T-helper 9 cell (primary cell): ENCODE measurements around the gene CFAP299.

ENCODE experiments used
- DNase-seq: peaks from one replicate; pipeline ENCODE4 v3.0.0-alpha.2; 2020

The CFAP299 gene

GRCh38 chr4:80532674-80533333, 197.3 kb downstream of the CFAP299 start:
- DNase-seq: no peak

- DNase-seq: no peak
These were observed 200.0 kb downstream of the CFAP299 start for GRCh38 chr4:80535551-80535950.

DNA sequence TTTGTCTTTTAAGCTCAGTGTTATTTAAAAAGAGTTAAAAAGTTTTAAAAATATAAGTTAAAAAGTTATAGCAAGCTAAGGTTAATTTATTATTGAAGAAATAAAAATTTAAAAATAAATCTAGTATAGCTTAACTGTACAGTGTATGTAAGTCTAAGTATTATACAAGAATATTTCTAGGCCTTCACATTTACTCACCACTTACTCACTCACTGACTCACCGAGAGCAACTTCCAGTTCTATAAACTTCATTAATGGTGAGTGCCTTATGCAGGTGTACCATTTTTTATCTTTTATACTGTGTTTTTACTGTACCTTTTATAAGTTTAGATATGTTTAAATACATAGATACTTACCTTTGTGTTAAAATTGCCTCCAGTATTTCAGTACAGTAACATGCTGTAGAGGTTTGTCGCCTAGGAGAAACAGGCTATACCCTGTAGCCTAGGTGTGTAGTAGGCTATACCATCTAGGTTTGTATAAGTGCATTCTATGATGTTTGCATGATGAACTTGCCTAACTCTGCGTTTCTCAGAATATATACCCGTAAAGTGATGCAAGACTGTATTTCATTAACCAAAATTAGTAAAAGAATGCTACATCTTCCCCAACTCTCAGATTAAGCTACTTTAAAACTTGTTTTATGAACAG, 202.9 kb downstream of the CFAP299 start:
- DNase-seq: no peak

- no peak for DNase-seq
These were observed 203.7 kb downstream of the CFAP299 start for GRCh38 chr4:80539190-80539589.

DNA sequence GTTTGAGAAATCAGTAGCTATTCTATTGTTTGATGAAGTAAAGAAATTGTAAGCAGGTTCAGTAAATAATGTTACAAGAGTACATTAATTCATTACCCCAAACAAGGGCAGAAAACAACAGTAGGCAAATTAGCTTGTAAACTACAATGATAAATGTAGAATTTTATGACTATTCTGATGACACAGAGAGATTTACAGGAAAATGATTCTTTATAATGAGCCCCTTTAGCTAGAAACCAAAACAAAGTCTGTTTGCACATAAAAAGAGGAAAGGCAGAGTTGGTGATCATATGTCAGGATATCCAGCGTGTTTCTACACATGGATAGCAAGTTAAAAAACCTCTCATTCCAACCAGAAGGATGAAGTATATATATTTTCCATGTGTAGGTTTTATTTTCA, 204.8 kb downstream of the CFAP299 start:
- no peak for DNase-seq

DNA sequence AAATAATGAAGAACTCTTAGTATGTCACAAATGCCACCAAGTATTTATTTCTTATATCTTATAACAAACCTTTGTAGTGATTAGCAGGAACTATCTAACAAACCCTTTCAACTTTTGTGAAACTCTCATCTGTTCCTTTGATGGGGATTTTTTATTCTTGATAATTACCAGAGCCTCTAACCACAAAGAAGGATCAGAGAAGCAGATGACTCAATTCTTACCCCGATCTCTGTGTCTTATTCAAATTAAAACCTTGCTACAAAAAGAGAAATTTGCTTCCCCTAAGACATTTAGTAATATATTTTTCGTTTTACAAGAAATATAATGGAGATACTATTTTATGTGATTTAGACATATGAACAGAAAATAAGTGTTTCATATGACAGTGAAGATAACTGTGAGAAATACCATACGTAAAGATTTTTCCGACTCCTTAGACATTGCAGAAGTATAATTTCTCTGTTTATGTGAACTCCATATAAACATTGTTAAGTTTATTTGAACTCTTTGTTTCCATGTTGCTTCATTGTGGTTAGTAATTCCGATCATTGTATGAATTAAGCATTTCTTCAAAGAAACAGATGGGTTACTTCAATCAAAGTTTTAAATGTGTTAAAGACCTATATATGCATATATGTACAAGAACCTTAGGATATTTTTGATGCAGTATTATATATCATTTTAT, 205.4 kb downstream of the CFAP299 start:
- DNase-seq: no peak

DNA sequence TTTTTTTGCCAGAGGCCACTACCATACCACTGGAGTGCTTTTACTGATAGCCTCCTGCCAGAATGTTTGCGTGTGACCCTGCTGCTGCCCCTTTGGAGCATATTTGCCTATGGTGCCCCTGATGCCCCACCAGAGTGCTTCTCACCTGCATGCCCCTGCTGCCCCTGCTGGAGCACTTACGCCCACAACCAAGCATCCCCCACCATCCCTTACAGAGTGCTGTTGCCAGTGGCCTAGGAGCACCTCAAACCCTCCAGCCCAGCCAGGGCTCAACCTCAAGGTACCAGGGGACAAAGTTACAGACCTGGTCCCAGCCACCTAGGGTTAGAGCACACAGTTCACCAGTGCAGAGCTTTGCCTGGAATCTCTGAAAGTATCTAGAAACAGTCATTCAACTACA, 207.2 kb downstream of the CFAP299 start:
- no peak for DNase-seq

GRCh38 chr4:80560337-80560736, 224.8 kb downstream of the CFAP299 start:
- no peak for DNase-seq

GRCh38 chr4:80566203-80566872, 230.8 kb downstream of the CFAP299 start:
- DNase-seq: no peak

- no peak for DNase-seq
These were observed 233.4 kb downstream of the CFAP299 start for GRCh38 chr4:80568891-80569290.

GRCh38 chr4:80576796-80577195, 241.3 kb downstream of the CFAP299 start:
- DNase-seq: no peak

GRCh38 chr4:80578001-80578400, 242.5 kb downstream of the CFAP299 start:
- no peak for DNase-seq

GRCh38 chr4:80585542-80585941, 250.0 kb downstream of the CFAP299 start:
- DNase-seq: no peak

- no peak for DNase-seq
These were observed 251.2 kb downstream of the CFAP299 start for GRCh38 chr4:80586716-80587115.

GRCh38 chr4:80587871-80588385, 252.4 kb downstream of the CFAP299 start:
- no peak for DNase-seq

DNA sequence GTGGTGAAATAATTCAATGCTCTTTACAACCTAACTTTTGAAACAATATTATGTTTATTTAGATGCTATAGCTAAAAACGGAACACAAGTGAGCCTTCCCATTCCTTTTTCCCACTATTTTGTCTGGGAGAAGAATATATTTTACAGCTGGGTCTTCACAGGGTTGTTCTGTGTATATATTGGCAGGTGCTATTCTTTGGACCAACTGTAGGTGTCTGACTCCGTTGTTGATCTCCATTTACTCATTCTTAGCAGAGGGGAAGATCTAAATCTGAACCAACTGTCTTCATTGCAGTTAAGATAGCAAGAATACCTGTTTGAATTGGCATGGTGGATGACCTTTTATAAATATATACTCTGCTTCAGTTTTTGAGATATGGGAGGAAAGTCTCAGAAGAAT, 257.4 kb downstream of the CFAP299 start:
- no peak for DNase-seq

GRCh38 chr4:80594701-80595100, 259.2 kb downstream of the CFAP299 start:
- no peak for DNase-seq

DNA sequence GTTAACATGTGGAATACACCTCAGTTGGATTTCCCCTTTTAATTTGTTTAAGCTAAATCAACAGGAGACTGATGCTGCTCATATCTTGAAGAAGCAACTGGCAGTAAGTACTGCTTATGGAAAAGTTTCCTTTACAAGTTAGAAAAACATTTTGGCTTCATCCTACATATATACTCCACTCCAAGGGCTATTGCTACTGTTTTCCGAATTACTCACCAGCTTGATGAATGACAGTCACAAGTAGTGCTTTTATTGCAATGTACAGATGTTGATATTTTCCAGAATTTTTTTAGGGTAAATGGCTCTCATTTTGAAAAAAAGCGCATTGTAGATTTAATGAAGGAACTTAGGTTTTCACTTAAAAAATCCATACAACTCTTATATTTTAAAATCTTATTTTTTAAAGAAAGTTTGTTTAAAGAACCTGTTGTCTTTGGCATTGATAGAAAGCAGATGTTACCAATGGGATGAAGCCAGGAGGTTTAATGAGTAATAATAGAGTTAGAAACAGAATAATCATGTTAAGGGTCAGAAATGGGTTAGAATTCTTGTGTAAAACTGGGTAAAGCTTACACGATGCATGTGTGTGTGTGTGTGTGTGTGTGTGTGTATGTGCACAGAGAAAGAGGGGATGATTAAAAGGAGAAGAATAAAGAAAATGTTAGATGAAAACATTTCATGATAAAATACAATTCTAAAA, 272.9 kb downstream of the CFAP299 start:
- DNase-seq: no peak

GRCh38 chr4:80610199-80610598, 274.7 kb downstream of the CFAP299 start:
- DNase-seq: no peak

DNA sequence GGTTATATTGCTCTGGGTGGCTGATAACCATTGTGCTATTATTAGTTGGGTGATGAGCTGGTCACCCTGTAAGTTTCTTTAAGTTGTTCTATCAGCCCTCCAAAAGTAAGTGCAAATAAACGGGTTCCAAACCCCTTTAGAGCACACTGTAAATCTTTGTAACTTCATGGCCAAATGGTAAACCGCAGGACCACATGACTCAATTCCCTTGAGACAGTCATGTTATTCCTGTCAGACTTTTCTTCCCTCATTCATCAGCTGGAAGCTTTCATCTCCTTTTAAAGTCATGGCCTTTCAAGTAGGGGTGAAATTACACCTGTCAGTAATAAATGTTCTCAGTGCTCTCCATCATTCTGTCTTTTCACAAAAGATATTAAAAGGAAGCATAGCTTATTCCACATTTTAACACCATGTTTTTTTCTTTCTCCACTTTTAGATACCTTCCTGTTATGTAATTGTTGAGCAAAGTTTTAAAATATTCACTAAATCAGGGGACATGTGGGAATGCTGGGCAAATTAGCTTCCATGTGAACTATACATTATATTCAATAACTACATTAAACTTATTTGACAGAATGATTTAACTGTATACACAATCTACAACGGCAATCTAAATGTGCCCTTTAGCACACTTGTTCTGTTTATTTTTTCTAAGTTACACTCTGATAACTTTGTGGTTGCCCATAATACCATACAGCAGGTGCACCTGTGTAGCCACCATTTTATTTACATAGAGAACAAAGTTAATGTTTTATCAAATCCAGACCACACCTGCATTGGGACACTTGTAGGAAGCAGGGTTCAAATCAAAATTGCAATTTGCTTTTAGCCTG, 275.5 kb downstream of the CFAP299 start:
- no peak for DNase-seq

GRCh38 chr4:80611678-80611979, 276.1 kb downstream of the CFAP299 start:
- no peak for DNase-seq

DNA sequence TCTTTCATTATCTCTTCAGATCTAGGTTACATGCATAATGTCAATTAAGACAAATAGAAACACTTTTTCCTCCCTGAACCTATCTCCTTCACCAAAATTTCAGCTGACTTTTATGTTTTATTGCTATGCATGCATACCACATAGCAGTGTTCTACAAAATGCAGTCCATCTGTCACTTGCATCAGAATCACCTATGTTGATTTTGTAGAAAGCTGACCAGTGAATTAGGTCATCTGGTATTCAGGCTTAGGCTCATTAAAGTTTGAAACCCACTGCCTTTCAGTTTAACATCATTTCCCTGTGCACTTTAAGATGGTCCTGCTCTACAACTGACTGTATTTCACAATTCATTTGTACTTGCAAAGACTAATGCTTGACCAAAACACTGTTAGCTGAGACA, 277.9 kb downstream of the CFAP299 start:
- DNase-seq: no peak
